HG03196 (cell line): ENCODE data around the gene SIRT4.
"Not testable (repeated sequence)": the region's sequence is repeated elsewhere in the genome, so short reads cannot be mapped to it uniquely, and the experiment has no call there.

Experiments
- ATAC-seq: cut with Tn5 transposase; IDR thresholded peaks from one replicate; pipeline ENCODE4 v1.9.1; 2021; ENCODE audit not compliant: unreplicated experiment

Gene SIRT4

DNA sequence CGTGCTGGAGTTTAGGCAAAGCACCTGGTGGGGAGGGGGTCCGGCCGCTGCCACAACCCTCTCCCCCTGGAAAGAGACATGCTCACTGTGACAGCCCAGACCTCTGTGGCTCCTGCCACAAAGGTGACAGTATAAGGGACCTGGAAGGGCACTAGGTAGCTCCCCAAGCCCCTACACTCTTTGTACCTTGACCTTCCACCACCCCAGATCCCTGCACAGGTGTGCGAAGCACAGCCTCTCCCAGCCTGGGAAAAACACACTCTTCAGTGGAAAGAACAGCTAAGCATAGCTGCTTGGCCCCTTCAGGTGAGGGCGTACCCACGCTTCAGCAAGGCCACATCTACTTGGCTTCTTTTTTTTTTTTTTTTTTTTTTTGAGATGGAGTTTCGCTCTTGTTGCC lies 30.4 kb downstream of the SIRT4 start:
- no peak for ATAC-seq

DNA sequence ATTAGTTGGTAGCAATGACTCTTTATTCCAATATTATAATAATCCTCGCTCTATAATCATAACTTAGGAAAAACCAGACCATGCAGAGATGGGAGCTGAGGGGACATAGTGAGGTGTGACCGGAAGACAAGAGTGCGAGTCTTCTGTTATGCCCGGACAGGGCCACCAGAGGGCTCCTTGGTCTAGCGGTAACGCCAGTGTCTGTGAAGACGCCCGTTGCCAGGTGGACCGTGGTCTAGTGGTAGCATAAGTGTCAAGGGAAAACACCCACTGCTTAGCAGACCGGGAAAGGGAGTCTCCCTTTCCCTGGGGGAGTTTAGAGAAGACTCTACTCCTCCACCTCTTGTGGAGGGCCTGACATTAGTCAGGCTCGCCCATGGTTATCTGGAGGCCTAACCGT lies 33.3 kb downstream of the SIRT4 start:
- not testable (repeated sequence) for ATAC-seq

DNA sequence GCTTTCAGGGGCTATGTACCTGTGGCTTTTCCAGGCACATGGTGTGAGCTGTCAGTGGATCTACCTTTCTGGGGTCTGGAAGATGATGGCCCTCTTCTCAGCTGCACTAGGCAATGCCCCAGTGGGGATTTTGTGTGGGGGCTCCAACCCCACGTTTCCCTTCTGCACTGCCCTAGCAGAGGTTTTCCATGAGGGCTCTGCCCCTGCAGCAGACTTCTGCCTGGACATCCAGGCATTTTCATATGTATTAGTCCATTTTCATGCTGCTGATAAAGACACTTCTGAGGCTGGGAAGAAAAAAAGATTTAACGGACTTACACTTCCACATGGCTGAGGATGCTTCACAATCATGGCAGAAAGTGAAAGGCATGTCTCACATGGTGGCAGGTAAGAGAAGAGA lies 34.3 kb downstream of the SIRT4 start:
- not testable (repeated sequence) for ATAC-seq

DNA sequence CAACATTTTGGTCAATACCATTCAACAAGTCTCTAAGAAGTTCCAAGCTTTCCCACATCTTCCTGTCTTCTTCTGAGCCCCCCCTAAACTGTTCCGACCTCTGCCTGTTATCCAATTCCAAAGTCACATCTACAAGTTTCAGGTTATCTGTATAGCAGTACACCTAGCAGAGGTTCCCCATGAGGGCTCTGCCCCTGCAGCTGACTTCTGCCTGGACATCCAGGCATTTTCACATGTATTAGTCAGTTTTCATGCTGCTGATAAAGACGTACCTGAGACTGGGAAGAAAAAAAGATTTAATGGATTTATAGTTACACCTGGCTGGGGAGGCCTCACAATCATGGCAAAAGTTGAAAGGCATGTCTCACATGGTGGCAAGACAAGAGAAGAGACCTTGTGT lies 35.6 kb downstream of the SIRT4 start:
- ATAC-seq, result no peak

DNA sequence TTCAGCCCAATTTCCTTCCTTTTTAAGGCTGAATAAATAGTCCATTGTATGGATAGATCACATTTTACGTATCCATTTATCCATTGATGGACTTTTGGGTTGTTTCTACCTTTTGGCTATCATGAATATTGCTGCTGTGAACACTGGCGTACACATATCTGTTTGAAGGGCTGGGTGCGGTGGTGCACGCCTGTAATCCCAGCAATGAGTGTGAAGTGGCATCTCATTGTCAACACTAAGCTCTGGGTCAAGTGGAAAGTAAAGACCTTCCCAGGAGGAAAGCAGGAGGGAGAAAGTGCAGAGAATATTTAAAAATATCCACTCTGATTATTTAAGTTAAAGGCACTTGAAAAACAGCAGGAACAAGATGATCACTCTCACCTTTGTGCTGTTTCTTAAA lies 37.1 kb downstream of the SIRT4 start:
- no peak for ATAC-seq

DNA sequence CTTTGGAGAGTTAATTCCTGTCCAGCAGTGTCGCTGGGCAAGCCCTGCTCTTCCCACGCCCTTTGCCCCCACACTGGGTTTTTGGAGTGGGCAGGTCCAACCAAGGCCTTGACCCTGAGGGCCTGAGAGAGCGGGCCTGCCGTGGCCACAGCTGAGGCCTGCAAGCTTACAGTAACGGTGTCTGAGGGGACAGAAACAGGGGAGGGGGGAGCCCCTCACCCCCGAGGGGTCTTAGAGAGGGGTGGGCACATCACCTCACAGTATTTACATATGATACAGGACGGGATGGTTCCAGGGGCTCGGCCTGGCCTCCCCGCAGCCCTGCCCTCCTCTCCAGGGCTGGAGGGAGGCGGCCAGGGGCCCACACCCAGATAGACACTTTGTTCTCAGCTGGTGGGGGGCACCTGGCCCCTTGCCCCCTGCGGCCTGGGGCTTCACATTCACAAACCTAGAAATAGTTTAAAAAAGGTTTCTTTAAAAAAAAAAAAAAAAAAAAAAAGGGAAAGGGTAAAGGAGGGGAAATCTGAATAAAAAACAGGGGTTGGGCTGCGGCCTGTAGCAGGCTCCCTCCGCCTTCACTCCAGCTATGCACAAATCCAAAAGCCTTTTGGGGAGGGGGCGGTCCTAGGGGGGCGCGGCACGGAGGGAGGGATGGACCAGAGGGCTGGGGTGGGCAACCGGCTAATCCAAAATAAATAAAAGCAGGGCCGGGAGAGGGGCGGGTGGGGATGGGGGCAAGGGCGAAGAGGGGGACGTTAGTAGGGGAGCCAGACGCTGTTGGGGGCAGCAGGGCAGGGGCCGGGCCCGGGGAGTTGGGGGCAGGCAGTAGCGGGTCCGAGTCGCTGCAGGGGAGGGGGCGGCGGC lies 40.3 kb downstream of the SIRT4 start:
- ATAC-seq, result no peak

DNA sequence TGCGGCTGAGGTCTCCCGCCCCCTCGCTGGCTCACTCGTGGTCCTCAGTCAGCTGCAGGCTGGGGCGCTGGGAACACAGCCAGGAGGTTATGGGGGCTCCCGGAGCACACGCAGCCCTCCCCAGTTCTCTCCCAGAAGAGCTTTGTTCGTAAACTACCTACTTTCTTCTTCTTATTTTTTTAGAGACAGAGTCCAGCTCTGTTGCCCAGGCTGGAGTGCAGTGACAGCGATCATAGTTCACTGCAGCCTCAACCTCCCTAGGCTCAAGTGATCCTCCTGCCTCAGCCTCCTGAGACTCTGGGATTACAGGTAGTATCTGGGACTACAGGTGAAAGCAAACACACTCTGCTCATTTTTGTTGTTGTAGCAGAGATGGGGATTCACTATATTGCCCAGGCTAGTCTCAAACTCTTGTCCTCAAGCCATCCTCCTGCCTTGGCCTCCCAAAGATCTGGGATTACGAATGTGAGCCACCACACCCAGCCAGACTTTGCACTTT lies 41.0 kb downstream of the SIRT4 start:
- no peak for ATAC-seq

DNA sequence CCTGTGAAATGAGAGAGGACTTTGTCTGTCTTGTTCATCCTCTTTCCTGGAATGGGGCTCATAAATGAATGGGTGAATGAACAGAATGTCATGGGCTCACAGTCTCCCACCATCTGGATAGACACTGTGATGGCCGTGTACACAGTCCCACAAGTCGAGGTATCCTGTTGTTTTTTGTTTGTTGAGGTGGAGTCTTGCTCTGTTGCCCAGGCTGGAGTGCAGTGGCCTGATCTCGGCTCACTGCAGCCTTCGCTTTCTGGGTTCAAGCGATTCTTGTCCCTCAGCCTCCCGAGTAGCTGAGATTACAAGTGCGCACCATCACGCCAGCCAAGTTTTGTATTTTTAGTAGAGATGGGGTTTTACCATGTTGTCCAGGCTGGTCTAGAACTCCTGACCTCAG lies 41.6 kb downstream of the SIRT4 start:
- ATAC-seq, result no peak

DNA sequence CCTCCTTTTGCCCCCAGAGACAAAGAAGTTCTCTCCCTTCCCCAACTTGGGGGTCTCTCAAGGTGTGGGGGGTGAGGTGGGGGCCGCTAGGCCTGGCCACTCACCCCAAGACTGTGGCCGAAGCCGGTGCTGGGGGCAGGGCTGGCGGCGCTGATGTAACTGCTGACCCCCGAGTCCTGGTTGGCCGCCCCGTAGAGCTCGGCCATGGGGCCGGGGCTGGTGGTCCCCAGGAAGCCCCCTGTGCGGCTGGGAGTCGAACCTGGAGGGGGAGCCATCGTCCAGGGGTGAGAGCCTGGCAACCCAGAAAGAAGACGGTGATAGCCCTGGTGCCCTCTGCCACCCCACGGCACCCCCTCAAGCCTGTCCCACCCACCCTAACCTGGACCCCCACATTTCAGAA lies 43.9 kb downstream of the SIRT4 start:
- ATAC-seq, result no peak

DNA sequence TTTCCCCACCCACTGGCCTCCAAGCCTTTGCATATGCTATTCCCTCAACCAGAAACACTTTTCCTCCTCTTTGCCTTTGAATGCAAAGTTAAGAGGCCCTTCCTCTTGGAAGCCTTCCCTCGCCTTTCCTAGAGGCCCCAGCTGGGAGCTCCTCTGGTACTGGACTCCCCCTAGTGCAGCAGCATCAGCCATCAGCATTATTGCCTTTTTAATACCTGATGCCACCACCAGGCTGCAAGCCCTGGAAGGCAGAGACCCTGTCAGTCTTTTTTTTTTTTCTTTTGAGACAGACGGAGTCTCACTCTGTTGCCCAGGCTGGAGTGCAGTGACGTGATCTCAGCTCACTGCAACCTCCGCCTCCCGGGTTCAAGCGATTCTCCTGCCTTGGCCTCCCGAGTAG lies 44.6 kb downstream of the SIRT4 start:
- no peak for ATAC-seq

DNA sequence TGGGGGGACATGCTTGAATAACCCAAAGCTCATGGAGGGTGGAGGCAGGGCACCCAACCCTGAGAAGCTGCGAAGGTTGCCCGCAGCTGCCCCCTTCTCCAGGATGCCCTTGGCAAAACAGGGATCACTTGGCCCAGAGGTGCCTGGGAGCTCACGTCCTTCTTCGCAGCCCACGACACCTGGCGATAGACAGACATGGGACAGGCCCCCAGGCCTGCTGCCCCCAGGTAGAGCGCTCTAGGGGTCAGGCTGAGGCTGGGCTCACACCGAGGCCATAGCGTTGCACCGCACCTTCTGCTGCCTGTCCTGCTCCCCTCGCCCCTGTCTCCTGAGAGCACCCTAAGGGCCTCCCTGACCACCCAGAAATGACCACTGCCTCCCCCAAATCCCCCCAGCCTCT lies 45.6 kb downstream of the SIRT4 start:
- no peak for ATAC-seq

DNA sequence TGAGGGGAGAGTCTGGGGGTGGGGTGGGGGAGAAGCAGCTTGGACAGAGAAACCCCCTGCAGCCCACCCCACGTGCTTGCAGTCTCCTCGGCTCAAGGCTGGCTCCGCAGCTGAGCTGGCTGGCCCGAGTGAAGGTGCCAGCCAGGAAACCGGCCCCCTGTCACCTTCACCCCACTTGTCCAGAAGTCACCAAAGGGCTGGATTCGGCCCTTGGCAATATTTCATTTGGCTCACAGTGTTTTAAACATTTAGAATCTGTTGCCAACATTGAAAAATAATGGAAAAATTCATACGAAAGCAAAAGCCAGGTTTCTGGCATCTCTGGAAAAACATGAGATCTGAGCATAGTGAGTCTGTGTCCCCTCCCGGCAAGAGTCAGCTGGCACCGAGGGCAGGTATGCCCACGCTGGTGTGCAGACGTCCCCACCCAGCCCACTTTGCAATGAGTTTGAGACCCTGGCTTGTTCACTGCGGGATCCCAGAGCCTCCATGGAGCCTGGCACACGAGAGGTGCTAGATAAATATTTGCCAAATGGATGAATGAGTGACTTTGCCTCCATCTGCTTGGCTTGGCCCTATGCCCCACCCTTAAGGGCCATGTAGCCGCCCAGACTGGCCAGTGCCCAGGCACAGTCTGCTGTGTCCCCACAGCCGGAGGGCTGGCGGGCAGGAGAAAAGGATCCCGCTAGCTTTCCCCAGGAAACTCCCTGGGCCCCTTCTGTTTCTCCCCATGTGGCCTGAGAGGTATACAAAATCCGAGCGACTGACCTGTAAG lies 48.6 kb downstream of the SIRT4 start:
- ATAC-seq, result no peak

DNA sequence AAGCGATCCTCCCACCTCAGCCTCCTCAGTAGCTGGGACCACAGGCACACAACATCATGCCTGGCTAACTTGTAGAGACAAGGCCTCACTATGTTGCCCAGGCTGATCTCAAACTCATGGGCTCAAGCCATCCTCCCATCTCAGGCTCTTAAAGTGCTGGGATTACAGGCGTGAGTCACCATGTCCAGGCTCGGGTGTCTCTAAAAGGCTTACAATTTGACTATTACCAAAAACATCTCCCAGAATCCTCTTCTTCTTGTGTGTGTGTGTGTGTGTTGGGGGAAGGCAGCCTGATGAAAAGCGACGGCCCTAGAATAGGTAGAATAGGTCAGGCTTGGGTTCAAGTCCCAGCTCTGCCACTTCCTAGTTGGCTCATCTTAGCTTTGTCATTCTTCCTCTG lies 50.0 kb downstream of the SIRT4 start:
- no peak for ATAC-seq

DNA sequence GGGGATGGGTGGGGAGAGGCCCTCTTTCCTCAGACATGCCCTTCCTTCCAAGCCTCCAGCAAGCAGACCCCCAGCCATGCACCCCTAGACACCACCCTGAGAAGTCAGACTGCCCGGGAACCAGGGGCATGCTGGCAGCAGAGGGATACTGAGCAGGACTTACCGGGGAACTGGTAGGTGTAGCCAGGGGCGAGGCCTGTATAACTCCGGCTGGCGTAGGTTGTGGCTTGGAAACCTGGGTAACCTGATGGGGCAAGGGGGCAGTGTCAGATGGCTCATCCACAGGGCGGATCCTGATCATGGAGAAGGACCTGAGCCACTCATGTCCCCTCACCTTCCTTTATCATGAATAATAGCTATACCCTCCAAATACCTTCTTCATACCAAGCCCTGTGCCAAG lies 51.0 kb downstream of the SIRT4 start:
- no peak for ATAC-seq

DNA sequence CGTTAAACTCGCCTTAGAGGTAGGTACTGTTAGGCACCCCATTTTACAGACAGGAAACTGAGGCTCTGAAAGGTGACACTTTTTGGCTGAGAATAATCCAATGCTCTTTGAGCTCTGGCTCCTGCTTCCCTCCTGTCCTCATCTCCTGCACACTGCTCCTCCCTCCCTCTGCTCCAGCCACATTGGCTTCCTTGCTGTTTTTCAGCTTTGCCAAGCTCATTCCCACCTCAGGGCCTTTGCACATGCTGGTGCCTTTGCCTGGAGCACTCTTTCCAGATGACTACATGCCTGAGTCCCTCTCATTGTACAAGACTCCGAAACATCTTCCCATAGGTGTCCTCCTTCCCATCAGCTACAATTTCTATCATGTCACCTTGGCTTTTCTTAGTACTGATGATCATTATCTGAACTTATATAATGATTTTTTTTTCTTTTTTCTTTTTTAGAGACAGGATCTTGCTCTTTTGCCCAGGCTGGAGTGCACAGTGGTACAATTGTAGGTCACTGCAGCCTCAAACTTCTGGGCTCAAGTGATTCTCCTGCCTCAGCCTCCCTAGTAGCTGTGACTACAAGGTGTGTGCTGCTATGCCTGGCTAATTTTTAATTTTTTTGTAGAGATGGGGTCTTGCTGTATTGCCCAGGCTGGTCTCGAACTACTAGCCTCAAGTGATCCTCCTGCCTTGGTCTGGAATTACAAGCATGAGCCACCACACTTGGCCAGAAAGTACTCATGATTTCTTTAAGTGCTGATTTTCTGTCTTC lies 51.6 kb downstream of the SIRT4 start:
- no peak for ATAC-seq

DNA sequence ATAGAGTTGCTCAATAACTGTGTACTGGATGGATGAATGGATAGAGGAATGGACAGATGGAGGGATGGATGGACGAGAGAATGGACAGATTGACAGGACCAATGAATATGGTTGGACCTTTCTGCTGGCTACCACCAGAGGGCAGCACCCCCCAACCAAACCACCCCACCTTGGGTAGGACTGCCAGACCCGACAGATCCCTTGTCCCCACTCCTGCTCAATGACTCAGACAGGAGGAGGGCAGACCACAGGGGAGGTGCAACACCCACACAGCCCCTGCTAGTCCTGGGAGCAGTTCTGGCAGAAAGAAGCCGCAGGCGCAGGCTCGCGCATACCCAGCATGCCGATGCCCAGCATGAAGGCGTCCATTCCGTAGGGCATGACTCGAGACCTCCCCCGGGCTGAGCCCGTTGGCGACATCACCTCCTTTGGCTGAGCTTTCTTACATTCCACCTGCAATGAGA lies 54.5 kb downstream of the SIRT4 start:
- no peak for ATAC-seq

DNA sequence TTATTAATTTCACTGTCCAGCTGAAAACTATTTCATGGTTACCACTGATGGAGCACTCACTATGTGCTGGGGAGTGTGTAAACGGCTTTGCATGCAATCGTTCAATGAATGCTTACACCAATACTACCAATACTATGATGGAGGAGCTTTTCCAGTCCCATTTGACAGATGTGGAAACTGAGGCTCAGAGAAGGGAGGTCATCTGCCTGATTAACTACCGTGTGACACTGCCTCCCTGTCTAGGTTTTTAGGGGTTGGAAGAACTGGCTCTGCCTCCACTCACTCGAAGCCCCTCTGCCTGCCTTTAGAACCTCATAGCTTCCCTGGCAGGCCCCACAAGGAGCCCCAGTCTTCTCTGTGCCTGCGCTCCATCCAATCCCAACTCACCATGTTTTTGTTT lies 55.0 kb downstream of the SIRT4 start:
- no peak for ATAC-seq

DNA sequence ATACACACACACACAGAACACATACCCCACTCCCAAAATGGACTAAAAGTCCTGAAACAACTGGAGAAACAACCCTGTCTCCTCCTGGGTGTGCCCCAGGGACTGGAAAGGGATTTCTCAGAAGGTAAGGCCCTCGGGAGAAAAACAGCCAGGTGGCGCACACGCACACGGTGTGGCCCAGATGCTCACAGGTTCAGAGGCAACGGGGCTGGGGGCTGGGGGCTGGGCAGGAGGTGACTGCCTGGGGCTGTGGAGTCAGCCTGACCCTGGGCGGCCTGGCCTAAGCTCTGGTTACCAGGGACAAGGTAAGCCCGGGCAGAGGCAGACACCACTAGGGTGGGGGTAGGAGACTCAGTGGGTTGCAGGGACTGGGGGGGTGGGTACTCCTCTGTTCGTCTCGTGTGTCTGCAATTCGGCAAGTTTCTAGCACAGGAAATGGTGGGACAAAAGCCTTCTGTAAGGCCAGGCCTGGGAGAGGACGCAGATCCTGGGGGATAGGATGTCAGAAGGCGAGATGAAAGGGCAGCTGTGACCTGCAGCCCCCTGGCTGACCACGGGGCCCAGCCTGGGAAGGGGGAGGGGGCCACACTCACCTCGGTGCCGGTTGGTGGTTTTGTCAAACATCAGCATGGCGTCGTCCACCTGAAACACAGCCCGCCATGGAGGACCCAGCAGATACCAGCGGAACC lies 56.4 kb downstream of the SIRT4 start:
- ATAC-seq, result no peak

DNA sequence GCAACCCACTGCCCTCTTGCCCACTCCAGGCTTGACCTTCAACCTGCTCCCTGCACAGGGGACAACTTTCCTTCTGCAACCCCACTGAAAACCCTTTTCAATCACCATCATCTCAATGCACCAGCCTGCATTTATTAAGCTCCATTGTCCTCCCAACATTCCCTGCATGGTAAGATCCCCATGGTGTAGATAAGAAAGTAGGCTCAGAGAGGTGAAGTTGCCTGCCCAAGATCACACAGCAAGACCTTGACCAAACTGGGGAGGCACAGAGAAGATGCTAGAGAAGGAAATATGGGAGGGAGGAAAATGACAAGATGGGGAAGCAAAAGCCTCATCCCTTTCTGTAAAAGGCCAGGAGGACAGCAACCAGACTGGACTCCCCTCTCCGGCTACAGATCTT lies 57.0 kb downstream of the SIRT4 start:
- ATAC-seq, result no peak

DNA sequence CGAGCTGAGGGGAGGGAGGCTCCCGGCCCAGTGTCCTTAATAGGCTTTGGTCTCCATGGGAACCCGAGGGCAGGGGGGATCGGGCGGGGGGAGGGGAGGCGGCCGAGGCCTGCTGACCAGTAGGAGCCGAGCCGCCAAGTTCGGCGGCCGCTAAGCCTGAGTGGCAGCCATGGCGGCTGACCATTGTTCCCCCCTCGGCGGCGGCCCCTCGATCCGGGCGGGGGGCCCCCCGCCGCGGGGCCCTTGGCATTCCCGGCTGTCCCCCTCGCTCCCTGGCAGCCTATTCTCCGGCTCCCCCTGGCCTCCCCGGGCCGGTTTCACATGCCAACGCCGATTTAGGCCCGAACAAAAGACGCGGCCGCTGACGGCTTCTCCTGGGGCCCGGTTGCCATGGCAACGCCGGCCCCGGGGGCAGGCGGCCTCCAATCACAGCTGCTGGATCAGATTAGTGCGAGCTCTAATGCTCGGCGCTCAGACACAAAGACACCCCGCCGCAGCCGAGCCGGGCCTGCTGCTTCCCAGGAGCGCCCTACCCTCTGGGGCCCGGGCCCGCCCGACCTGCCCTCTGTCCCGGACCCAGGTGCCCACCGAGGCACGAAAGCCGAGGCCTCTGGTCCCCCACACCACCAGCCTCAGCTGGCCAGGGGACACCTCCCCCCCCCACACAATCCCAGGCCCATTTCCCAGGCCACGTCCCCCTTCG lies 59.5 kb downstream of the SIRT4 start:
- no peak for ATAC-seq
